HG02943 (cell line): Measurements from ENCODE around the gene HDAC8.
"Not testable (repeated sequence)": the region's sequence is repeated elsewhere in the genome, so short reads cannot be mapped to it uniquely, and the experiment has no call there.

ENCODE experiments used
- ATAC-seq: cut with Tn5 transposase; IDR thresholded peaks from one replicate; pipeline ENCODE4 v1.9.1; 2021; ENCODE audit warnings: mild to moderate bottlenecking, low read depth, moderate library complexity; ENCODE audit not compliant: unreplicated experiment

HDAC8 gene

GRCh38 chrX:72572248-72573157, at the start of gene HDAC8:
TSS of gene HDAC8 (minus strand) at chrX:72572843. CDS start at chrX:72572761, 82 bp downstream.
- ATAC-seq = peak; percentile 93

GRCh38 chrX:72621625-72622485, 49.2 kb upstream of the HDAC8 start:
- ATAC-seq = peak; percentile 65

GRCh38 chrX:72621163-72621562, 48.5 kb upstream of the HDAC8 start:
- ATAC-seq = peak; percentile 12

DNA sequence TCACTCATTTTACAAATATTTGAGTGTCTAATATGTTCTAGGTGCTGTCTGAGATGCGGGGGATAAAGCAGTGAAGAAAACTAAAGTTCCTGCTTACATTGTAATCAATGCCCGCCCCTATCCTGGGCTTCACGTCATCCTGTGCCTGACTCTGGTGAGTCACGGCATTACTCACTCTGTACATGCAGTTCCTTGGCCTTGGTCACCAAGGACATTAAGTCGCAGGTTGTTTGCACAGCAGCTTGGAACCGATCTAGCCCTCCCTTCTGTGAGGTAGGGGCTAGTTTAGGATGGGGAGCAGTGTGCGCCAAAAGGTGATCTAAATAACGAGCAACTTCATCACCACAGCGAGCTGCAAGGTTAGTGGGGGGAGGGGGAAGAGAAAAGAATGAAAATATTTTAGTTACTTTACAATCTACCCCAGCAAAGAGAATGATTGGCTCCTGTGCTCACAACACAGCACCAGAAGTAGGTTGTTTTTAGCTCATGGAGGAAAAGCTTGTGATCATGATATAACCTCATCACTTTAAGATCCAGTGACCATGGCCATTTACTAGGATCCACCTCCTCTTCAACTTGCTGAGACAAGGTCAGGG, 48.0 kb upstream of the HDAC8 start:
- ATAC-seq = no peak

GRCh38 chrX:72609313-72609712, 36.7 kb upstream of the HDAC8 start:
- no peak for ATAC-seq

DNA sequence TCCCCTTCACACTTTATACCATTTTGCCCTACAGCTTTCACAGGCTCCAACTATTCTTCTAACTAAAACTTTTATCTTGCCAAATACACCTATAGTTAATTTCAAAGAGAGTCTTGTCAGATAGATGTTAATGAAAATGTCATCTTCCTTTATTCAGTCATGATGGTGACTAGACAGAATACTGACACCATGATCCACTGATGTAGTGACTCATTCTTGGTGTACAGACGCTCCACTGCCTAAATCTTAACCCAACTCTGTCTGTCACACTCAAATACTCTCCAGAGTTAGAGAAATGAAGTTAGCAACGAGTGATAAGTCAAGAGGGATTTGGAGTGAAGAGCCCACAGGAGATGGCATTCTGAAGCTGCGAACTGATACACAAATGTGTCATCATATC, 32.1 kb upstream of the HDAC8 start:
- no peak for ATAC-seq

GRCh38 chrX:72604112-72604511, 31.5 kb upstream of the HDAC8 start:
- ATAC-seq = no peak

DNA sequence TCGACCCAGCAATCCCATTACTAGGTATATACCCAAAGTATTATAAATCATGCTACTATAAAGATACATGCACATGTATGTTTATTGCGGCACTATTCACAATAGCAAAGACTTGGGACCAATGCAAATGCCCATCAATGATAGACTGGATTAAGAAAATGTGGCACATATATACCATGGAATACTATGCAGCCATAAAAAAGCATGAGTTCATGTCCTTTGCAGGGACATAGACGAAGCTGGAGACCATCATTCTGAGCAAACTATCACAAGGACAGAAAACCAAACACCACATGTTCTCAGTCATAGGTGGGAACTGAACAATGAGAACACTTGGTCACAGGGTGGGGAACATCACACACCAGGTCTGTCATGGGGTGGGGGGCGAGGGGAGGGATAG, 18.4 kb upstream of the HDAC8 start:
- ATAC-seq = not testable (repeated sequence)

DNA sequence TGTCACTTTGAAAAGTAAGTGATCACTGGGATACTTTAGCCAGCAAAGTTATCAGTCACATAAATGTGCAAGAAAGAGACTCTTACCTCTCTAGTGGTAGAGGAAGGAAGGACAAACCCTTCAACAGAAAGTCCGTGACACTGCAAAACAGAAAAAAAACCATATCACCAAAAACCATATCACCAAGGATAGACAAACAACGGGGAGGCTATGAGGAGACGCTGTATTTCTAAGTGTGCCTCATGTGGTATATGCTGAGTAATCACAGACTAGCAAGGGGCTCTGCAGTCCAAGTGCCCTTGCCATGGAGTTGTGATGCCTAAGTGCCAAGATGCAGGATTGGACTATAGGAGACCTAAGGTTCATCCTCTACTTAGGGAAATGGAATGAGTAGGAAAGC, 11.5 kb upstream of the HDAC8 start:
- ATAC-seq = no peak

- no peak for ATAC-seq
Observed at GRCh38 chrX:72576141-72576894, 3.7 kb upstream of the HDAC8 start.

GRCh38 chrX:72573158-72573511, 492 bp upstream of the HDAC8 start:
- peak; percentile 18 for ATAC-seq

- no peak for ATAC-seq
Observed at GRCh38 chrX:72569786-72570185, 2.9 kb downstream of the HDAC8 start.

- ATAC-seq = no peak
Observed at GRCh38 chrX:72568406-72569092, 4.1 kb downstream of the HDAC8 start.

DNA sequence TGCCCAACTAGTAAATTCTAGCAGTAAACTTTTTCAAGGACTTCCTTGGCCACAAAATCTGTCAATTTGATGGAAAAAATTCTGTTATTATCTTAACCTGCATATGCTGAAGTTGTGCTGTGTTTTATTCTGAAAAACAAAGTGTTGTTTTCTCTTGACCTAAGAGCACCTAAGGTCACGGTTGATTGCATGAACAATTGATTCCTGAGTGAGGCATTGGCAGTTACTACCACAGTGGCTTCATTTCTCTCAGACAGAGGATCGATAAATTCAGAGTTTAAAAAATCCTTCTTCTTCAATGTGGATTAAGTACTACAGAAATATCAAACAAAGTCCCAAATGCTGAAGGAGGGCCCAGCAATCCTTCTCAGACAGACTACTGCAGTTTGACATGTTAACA, 6.2 kb downstream of the HDAC8 start:
- no peak for ATAC-seq

DNA sequence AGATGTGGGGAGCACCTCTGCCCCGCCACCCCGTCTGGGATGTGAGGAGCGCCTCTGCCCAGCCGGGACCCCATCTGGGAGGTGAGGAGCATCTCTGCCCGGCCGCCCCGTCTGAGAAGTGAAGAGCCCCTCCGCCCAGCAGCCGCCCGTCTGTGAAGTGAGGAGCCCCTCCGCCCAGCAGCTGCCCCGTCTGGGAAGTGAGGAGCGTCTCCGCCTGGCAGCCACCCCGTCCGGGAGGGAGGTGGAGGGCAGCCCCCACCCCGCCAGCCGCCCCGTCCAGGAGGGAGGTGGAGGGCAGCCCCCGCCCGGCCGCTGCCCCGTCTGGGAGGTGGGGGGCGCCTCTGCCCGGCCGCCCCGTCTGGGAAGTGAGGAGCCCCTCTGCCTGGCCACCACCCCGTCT, 13.0 kb downstream of the HDAC8 start:
- ATAC-seq = not testable (repeated sequence)

- no peak for ATAC-seq
Observed at GRCh38 chrX:72554448-72555140, 18.0 kb downstream of the HDAC8 start.

- ATAC-seq = not testable (repeated sequence)
Observed at GRCh38 chrX:72552443-72552842, 20.2 kb downstream of the HDAC8 start.

GRCh38 chrX:72545990-72546389, 26.7 kb downstream of the HDAC8 start:
- no peak for ATAC-seq

GRCh38 chrX:72540318-72540717, 32.3 kb downstream of the HDAC8 start:
- no peak for ATAC-seq
